HG03135 (cell line): ENCODE measurements around the gene CKAP2.
A peak's percentile ranks its signal among the peaks of the same experiment; 100 is the strongest.
"Not testable (repeated sequence)": the region's sequence is repeated elsewhere in the genome, so short reads cannot be mapped to it uniquely, and the experiment has no call there.

ENCODE experiments used
- ATAC-seq: cut with Tn5 transposase; IDR thresholded peaks from one replicate; pipeline ENCODE4 v1.9.1; 2021; ENCODE audit warnings: mild to moderate bottlenecking, moderate library complexity; ENCODE audit not compliant: unreplicated experiment

CKAP2 gene, protein sequence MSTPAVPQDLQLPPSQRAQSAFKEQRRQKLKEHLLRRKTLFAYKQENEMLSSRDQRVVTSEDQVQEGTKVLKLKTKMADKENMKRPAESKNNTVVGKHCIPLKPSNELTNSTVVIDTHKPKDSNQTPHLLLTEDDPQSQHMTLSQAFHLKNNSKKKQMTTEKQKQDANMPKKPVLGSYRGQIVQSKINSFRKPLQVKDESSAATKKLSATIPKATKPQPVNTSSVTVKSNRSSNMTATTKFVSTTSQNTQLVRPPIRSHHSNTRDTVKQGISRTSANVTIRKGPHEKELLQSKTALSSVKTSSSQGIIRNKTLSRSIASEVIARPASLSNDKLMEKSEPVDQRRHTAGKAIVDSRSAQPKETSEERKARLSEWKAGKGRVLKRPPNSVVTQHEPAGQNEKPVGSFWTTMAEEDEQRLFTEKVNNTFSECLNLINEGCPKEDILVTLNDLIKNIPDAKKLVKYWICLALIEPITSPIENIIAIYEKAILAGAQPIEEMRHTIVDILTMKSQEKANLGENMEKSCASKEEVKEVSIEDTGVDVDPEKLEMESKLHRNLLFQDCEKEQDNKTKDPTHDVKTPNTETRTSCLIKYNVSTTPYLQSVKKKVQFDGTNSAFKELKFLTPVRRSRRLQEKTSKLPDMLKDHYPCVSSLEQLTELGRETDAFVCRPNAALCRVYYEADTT

DNA sequence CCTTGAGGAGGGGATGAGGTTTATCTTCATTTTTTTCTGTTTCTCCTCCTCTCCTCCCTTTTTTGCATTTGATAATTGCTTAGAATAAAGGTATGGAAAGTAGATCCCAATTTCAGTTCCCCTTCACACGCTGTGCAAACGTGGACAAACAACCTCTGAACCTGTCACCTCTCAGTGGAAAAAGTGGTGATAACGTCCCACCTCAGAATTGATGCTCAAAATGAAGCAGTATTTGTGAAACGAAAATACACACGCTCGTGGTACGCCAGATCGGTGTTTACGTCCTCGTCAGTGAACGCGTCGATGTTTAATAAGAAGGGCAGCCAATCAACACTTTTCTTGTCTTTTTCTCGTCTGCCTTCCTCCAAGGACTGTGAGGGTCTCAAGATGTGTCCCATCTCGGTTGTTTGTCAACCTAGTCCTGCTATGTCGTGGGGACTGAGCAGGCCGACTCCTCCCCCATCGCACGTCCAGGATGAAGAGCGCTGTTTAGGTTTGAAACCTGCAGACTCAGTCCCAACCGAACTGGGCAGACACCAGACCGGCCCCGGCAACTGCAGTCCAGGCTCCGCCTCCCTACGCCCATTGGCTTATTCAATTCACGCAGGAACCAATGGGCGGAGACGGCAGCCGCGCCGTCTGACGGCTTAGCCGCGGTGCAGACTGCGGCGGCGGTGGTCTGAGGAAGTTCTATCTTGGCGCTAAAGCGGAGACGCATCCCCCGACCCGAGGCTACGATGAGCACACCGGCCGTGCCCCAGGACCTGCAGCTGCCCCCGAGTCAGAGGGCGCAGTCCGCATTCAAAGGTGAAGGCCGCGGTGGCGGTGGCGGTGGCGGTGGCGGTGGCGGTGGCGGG, at the start of gene CKAP2:
Gene CKAP2, plus strand, starts transcription at position 659 of the 857 bp plus-strand sequence. Its CDS starts 79 bp downstream, at position 738.
- peak; percentile 75 for ATAC-seq

DNA sequence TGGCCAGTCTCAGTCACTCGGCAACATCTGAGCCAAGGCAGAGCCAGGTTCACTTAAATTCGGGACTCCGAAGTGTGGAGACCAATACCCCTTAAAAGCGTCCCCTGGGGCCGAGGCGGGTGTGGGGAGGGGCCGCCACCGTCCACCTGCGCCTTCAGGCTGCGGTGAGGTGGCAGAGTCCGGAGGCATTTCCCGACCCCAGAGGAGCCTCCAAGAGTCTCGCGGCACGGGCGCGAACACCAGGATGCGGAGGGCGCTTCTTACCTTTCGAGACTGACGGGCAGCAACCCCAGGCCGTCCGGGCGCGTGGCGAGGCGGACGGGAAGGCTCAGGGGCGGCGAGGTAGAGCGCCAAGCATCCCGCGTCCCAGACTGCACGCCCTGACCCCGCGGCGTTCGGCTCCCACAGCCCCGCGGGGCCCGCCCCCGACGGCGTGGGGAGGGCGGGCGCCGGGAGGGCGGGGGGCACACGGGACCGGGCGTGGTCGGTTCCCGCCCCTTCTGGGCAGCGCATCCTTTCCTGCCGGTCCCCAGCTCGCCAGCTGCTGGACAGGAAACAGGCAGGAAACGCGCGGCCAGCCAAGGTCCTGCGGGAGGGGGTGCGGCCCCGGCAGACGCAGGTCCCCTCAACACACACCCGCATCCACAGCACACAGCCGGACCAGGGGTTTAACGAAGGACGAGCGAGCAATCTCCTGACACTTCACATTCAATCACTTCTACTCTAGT, 49.3 kb upstream of the CKAP2 start, which contains the start of gene THSD1:
Gene THSD1, minus strand, starts transcription at position 406 of the 728 bp plus-strand sequence. CDS start 3,572 bp downstream, outside the sequence.
- ATAC-seq: peak; percentile 56

DNA sequence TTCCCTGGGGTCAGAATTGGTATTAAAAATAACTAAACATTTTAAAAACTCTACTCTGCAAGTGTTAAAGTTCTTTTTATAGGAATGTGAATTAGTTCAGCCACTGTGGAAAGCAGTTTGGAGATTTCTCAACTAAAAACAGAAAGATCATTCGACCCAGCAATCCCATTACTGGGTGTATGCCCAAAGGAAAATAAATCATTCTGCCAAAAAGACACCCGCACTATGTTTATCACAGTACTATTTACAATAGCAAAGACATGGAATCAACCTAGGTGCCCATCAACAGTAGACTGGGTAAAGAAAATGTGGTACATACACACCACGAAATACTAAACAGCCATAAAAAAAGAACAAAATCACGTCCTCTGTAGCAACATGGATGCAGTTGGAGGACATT, 48.6 kb upstream of the CKAP2 start:
- ATAC-seq: no peak

DNA sequence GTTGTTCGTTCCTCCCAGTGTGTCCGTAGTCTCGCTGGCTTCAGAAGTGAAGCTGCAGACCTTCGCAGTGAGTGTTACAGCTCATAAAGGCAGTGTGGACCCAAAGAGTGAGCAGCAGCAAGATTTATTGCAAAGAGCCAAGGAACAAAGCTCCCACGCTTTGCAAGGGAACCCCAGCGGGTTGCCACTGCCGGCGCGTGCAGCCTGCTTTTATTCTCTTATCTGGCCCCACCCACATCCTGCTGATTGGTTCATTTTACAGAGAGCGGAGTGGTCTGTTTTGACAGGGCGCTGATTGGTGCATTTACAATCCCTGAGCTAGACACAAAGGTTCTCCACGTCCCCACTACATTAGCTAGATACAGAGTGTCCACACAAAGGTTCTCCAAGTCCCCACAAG, 47.8 kb upstream of the CKAP2 start:
- ATAC-seq: not testable (repeated sequence)

DNA sequence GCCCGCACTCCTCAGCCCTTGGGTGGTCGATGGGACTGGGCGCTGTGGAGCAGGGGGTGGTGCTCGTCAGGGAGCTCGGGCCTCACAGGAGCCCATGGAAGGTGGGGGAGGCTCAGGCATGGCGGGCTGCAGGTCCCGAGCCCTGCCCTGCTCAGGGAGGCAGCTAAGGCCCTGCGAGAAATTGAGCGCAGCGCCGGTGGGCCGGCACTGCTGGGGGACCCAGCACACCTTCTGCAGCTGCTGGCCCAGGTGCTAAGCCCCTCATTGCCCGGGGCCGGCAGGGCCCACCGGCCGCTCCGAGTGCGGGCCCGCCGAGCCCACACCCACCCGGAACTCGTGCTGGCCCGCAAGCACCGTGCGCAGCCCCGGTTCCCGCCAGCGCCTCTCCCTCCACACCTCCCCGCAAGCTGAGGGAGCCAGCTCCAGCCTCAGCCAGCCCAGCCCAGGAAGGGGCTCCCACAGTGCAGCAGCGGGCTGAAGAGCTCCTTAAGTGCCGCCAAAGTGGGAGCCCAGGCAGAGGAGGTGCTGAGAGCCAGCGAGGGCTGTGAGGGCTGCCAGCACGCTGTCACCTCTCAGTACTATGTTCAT, 47.1 kb upstream of the CKAP2 start:
- ATAC-seq: not testable (repeated sequence)

DNA sequence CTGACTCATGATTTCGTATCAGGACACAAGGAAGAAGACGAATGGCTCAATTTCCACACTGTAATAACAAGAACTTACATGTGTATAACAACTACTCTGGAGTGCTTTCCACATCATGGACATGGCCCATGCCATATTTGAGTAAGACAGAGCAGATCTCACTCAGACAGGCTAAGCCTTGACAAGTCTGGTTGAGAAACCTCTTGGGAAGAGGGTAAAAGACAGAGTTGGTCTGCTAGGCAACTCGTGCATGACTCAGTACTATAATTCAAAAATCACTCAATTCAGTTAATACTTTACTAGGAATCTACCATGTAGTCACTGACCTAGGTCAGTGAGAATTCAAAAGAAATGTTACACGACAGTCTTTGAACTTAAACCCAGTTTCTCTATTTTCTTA, 43.6 kb upstream of the CKAP2 start:
- peak; percentile 87 for ATAC-seq

DNA sequence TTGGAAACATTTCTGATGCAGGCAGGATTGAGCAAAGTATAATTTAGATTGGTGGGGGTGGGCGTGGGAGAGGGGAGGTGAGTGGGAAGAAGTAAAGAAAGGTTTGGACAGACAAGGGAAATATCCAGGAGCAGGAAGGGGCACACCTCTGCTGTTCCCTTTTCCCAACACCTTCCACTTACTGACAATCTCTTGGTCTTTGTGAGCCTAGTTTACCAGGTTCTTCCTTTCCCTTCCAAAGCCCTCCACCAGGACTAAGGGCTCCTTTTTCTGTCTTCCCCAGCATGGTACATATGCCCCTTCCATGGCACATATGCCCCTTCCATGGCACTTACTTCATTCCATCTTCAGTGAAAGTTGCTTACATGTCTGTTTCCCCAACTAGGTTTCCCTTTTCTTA, 43.1 kb upstream of the CKAP2 start:
- ATAC-seq: no peak

DNA sequence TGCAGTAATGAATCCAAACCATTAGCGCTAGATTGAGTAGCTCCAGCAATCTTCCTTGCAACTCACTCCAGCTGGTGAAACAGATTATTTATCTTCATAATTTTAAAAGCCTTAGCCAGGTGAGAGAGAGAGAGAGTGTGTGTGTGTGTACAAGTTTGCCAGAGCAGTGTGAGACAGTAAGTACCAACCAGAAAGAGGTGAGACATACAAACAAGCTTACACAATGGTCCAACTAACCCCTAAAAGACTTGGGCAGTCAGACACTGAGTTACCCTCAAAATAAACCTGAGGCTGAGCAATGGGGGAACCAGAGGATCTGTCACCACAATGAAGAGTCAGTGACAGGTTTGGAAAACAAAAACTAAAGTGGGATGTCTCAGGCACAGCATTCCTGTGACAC, 41.2 kb upstream of the CKAP2 start:
- ATAC-seq: no peak

DNA sequence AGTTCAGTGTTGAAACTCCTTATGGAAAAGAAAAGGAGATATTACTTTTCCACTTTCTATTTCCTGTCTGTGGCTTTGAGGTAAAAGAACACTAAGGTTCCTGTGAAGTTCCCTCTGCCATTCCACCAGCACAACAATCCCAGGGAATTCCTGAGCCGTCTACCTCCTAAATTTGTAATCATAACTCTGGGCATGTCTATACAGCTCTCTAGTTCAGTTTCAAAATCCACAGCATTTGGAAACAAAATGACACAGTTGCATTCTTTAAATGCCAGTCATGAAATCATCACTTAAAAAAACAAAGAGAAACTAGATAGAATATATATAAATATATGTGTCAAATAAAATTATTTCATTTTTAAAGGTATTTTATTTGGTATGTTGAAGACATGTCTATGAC, 40.3 kb upstream of the CKAP2 start:
- no peak for ATAC-seq

DNA sequence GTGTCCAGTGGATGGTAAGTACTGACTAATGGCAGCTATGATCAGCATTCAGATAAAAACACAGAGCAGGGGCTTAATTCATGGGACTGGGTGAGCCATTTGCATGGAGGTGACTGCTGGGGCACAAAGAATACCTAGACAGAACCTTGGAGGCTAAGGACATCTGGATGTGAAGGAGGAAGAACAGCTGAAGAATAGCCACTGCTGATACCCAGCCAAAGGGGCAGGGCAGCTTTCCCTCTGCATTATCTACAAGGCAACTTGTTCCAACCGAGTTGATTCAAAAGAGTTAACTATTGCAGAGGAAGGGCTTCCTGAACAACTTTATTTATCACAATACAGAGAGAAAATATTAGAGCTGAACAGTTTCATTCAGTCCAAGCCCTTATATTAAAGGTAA, 36.2 kb upstream of the CKAP2 start:
- no peak for ATAC-seq

DNA sequence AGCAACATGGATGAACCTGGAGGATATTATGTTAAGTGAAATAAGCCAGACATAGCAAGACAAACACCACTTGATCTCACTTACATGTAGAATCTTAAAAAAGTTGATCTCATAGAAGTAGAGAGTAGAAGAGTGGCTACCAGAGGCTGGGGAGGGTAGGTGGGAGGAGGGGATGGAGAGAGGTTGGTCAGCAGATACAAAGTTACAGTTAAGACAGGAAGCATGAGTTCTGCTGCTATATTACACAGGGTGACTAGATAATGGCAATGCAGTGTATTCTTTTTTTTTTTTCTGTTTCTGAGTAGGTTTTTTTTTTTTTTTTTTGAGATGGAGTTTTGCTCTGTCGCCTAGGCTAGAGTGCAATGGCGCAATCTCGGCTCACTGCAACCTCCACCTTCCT, 34.1 kb upstream of the CKAP2 start:
- no peak for ATAC-seq

DNA sequence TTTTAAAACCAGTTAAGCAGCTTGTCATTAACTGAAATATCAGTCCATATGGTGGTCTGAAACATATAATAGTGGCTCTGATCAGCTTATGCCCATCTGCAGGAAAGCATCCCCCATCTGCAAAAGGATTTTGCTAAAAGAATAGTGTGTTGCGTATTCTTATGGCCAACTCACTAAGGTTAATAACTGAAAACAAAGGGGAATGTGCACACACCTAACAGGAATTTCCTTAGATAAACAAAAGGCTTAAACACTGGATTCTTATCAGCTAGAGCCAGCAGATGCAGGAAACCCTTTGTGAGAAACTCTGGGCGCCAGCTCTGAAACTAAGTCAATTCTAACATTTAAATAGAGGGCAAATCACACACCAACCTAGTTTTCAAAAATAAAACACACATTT, 27.0 kb upstream of the CKAP2 start:
- ATAC-seq: no peak

DNA sequence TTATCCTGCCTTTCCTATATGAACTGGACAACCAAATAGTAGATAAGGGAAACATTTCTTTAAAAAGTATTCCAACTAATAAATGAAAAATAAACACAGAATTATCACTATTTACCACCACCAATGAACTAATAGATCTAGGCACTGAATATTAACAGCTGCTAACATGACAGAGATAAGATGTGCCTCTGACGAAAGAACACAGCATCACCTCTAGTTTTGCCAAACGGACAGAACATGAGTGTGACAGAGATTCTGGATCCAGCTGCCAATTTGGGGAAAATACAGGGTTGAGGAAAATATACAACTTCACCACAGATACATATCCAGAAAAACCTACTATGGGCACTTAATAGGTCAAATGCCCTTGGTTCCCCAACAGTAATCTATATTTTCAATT, 22.8 kb upstream of the CKAP2 start:
- ATAC-seq: no peak

DNA sequence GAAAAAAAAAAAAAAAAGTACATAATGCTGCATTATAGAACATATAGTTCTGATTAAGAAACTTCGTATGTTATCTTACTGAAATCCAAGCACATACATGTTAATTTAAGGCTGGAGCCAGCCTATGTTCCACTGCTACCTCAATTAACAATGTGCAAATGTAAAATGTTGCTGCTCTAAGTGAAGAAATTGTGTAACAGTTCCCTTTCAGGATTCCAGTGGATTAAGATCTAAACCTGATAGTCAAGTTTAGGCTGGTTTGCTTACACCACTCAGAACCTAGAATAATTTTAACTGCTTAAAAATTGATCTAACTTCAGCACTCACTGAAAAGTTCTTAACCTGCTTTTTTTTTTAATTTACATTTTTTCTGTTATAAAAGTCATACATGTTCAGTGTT, 9.0 kb upstream of the CKAP2 start:
- ATAC-seq: no peak

DNA sequence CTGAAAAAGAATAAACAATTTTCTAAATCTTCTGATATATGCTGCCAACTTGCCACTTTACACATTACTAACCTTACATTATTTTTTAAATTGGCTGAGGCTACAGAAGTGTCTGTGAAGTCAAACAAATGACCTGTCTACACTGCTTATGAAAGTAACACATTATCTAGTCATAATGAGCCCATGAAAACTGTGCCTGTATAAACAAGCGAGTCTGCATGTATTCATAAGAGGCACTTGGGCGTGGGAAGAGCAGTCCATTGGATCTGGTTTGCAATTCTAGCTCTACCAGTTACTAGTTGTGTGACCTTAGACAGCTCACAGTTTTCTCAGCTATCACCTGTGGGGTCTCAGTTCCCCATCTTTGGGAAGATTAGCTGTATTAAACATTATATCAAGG, 7.9 kb upstream of the CKAP2 start:
- ATAC-seq: no peak

DNA sequence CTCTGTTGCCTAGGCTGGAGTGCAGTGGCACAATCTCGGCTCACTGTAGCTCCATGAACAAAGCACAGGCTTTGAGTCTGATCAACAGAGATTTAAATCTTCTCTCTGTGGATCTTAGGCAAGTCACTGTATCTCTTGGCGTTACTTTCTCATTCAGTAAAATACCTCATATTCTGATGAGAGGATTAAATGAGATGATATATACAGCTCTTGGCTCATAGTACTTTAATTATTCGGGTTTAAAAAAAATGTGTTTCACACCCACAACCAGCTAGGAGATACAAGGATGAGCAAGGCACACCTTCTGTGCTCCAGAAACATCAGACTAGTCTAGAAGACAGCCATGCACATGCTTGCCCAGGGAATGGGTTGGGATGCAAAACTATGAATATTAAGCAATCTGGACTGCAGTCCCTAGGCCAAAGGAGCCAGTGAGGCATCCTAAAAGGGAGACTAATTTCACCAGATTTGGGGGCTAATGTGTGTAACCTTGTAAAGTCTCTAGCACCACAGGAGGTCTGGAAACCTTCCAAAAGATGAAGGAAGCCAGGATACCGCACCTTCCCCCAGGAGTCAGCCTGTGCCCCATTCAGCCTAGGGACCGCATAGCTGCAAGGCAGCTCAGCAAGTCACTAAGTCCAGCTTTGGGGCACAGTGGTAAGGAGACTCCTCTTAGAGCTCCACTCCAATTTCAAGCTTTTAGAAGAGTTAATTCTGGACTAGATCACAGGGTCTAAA, 7.3 kb upstream of the CKAP2 start:
- ATAC-seq: no peak

DNA sequence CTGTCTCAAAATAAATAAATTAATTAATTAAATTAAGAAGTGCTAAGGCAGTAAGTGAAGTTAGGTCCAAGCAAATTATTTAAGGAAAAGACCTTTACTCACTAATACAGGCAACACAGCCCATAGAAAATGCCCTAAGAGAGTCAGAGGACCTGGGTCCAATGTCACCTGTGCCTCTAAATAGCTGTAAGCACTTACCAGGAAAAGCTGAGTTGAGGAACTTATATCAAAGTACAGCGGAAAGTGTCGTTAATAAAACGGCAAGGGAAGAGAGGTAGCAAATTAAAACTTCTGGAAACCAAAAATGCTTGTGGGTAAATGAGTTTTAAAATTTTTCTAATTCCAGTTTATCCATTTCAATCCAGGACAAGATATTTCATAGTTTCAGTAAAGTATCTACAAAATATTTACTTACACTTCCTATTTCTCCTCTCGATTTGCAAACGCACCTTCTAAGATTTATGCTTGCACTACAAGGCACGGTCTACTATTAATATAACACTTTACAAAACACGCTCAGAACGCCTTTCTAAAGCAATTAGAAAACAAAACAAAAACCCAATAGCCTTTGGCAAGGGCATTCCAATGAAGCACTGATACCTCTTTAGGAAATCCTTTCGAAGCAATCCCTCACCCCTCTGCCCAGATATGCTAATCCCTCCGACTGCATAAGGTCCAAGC, 5.8 kb upstream of the CKAP2 start:
- ATAC-seq: no peak

DNA sequence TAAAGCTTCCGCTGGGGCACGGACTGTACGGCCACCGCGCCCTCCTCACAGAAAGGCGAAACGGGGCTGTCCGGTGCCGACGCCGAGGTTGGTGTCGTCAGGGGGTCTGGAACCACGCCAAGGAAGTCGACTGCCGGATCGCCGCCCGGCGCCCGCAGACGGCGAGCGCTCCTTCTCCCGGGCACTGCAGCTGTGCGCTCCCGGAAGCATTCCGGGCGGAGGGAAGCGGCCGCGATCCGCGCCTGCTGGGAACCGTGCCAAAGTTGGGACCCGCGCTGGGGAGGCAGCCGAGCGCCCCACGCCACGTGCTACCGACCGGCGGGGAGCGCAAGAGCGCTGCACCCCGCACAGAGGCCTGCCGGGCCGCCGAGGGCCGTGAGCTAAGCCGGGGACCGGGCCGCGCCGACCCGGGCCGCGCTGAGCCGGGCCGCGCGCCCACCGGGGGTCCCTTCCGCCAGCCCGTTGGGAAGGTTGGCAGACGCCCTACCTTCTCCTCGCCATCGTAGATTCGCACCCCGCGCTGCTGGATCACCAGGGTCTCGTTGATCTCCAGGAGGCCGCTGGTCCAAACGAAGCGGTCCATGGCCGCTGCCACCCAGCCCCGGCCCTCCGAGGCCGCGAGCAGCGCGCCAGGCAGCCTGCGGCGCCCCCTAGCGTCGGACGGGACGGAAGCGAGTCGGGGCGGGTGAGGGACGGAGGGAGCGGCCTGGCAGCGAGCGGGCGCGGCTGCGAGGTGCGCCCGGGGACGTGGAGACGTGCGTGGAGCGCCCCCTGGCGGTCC, 5.1 kb upstream of the CKAP2 start, which contains the start of gene VPS36:
Gene VPS36, minus strand, starts transcription at position 623 of the 781 bp plus-strand sequence. Its CDS starts 40 bp downstream, at position 583.
- peak; percentile 70 for ATAC-seq
